GF-D8 (cell line): ENCODE results near the gene MFSD6.
"Not testable (repeated sequence)": the region's sequence is repeated elsewhere in the genome, so short reads cannot be mapped to it uniquely, and the experiment has no call there.

Experiments
- DNase-seq: peaks from one replicate; lab custom pipeline; 2025; lab: John Stamatoyannopoulos, UW

The MFSD6 gene

DNA sequence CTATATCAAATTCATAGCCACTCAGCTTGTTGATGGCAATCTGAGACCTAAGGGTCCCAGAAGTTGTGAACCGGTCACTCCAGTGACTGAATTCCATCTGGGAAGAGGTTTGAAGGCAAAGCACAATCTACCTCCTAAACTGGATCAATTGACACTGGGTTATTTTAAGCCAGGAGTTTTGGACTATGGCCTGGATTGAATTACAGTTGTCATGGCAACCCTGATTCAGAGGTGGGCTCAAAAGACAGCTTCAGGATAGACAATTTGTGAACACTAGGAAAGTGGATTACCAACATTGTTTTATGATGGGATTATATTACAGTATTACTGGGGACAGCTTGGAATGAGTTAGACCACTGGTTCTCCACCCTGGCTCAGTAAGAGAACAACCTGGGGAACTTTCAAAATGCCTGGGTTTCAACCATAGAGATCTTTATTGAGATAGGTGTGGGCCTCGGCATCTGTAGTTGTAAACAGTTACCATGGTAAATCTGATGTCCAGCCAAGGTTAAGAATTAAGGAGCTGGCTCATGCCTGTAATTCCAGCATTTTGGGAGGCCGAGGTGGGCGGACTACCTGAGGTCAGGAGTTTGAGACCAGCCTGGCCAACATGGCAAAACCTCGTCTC, 58.8 kb downstream of the MFSD6 start:
- DNase-seq = no peak

DNA sequence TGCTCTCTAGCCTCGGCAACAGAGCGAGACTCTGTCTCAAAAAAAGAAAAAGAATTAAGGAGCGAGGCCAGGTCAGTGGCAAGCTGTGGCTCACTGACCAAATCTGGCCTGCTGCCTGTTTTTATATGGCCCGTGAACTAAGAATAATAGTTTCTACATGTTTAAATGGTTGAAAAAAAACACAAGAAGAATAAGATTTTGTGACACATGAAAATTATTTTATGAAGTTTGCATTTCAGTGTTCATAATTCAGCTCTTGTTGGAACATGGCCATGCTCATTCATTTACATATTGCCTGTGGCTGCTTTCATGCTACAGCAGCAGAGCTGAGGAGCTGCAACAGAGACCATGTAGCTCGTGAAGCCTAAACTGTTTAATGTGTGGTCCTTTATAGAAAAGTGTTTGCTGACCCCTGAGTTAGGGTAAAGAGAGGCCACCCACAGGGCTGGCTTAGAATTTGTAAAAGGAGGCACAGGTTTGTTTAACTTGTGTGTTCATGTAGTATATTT, 59.5 kb downstream of the MFSD6 start:
- no peak for DNase-seq

DNA sequence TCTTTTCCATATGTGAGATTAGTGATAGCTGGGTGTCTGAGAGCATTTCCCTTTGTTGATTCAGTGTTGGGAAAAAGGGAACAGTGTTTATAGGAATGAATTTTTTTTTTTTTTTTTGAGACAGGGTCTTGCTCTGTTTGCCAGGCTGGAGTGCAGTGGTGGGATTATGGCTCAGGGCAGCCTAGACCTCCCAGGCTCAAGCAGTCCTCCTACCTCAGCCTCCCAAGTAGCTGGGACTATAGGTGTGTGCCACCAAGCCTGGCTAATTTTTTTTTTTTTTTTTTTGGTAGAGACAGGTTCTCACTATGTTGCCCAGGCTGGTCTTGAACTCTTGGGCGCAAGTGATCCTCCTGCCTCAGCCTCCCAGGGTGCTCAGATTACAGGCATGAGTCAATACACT, 60.2 kb downstream of the MFSD6 start:
- DNase-seq = not testable (repeated sequence)

DNA sequence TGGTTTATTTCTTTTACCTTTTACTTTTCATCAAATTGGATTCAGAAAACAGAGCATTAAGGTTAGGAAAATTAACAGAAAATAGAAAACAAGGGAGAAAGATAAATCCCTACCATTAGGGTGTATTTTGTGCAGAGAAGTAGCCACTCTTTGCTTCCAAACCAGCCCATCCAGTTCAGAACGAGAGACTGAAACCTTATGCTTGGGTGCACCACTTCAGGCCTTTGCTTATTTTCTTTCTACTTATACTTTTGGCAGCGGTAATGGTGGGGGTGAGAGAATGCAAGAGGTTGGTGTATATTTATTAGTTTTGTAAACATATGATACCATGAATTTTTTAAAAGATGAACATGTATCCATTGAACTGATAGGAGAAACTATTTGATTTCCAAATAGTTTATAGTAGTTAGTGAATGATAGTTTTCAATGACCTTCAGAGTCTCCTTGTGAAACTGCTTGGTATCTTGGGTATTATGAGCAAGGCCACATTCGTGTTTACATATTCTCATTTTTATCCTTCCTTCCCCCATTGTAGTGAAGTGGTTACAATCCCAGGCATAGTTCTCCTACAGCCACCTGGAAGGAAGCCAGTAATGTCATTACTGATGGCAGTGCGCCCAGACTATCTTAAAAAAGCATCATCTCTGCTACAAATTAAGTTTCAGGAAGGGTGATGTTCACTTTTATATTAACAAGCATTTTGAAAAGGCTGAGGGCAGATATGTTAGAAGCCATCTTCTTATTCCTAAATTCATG, 60.8 kb downstream of the MFSD6 start:
- peak; percentile 10 for DNase-seq

DNA sequence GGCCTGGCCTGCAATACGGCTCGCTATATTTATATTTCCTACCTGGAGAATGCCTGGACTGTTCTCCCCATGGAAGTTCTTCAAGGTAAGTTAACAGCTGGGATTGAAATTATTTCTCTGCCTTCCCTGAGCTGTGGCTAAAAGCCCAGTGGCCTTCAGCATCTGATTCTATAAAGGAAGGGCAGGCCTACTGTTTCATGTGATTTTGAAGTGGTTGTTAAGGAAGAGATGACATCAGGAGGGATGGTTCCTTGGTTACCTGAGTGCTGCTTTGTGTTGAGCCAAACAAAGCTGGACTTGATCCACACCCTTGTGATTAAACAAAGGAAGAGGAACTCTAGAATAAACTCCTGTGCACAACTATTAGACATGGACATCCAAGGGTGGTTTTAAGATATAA, 61.6 kb downstream of the MFSD6 start:
- peak; percentile 6 for DNase-seq

DNA sequence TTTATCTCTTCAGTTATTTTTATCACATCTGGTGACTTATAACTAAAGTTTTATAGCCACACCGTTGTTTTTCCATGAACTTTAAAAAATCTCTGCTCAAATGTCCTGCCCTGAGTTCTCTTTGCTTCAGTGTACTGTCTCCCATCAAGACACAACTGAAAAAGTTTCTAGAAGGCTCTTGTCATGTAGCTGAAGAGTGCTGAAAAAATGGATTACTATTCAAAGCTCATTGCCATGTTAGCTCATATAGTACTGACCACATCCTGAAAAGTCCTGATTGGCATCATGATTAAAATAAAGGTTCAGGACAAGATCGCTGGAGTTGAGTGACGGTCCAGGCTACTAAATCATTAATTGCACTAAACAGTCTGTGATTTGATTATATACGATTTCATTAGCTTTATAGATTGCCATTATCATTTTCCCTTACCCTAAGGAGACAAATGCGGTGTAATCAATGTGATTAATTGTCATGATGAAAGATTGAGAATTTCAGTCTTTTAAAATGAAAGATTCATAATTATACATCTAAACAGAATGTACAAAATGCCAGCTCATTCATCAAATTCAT, 62.2 kb downstream of the MFSD6 start:
- no peak for DNase-seq

DNA sequence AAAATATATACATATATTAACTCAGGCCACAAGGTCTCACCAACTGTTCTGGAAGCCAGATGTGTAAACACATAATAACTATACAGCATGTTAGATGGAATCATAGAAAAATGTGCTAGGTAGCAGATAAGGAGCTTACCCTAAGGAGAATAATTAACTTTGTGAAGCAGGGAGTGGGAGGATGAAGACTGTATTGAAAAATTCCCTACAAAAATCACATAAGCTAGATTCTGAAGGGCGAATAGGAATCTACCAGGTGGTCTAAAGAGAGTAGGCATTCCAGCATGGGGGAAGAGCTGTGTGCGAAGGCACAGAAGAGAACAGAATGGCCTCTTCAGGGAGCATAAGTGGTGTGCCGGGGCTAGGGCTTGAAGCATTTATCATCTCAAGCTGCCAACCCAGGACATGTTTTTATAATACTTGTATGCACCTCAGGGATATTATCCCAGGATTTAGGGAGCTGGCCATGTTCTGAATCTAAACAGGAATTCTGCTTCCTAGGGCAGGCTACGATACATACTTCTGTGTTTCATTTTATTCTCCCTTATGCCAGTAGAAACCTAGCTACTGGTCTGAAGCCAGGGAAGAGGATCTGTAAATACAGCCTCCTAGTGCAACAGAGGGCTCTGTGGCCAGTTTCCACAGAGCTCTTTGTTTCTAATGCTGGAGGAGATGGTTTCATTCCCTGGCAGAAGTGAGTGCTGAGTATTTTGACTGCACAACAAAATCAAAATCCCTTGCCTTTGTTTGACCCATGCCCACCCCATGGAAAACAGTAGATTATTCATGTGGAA, 69.7 kb downstream of the MFSD6 start:
- no peak for DNase-seq

DNA sequence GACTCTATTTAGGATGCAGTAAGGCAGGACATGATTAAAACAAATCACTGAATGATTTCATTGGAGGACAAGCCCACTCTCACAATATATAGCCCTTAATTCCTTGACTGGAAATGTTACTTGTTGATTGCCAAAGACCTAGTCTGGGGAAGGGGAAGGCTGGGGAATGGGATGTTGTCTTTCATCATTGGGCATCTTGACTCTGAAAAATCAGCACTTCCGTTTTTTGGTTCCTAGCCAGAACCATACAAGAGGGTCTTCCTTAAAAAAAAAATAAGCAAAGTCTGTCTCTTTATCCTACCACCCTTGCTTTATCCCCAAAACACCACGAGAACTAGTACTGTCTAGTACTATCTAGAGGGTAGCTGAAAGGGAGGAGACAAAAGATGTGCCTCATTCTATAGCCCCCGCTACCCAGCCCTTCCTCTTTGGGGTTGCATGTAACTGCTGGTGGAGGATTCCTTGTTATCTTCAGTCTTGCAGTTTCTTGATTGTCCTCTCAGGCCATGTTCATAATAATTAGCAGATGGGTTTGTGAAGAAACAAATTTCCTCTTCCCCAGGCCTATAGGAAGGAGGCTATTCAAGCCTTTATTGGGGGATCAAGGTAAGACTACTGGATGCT, 70.5 kb downstream of the MFSD6 start:
- DNase-seq = no peak

DNA sequence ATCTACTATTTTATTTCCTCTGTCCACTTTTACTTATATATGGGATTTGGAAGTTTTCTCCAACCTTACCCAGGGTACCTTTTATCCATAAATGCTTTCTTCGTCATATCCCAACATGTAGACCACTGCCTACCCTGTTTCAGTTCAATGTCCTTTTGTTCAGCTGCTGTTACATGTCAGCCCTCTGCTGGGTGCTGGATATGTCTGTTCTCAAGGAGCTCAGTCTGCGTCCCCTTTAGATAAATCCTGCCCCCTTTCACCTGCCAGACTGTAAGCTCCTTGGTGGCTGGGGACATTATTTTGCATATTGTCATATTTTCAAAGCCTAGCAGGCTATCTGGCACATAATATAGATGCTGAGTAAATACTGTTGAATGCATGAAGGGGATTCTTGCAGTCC, 73.2 kb downstream of the MFSD6 start:
- no peak for DNase-seq

DNA sequence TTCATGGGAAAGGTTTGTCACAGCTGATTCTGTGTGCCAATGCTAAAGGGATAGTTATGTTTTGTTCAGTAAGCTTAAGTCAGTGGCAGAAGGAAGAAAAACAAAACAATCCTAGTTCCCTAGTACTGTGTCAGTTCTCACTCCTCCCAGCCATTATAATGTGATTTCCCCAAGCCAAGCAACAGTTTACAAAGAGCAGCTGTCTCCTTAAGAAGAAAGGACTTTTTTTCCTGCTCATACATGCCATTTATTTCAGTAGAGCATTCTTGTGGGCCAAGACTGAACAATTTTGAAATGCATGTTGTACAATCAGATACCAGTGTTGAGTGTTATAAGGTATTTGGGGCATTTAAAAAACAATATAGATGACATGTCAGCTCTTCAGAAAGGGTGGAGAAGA, 74.3 kb downstream of the MFSD6 start:
- DNase-seq = no peak

DNA sequence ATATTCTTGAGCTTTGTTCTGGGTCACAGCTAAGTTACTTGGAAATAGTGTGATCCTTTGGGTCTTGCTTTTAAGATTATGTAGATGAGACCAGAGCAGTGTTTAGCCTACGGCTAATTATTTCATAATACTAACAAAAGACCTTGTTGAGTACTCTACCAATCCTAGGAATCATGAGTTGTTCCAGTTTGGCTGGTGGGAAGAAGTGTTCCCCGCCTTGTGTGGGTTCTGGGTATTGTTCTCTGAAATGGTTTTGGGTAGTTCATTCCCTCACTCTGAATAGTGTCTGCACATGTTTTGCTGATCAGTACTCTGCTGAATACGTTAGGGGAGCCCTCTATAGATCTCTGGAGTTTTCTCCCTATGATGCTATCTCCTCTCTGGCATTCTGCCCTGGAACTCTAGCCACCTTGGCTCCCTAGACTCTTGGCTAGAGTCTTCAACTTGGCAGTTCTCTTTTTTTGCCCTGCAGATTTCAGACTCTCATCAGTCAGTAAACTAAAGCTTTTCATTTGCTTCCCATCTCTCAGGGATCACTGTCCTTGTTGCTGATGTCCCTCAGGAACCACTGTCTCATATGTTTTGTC, 78.0 kb downstream of the MFSD6 start:
- no peak for DNase-seq

DNA sequence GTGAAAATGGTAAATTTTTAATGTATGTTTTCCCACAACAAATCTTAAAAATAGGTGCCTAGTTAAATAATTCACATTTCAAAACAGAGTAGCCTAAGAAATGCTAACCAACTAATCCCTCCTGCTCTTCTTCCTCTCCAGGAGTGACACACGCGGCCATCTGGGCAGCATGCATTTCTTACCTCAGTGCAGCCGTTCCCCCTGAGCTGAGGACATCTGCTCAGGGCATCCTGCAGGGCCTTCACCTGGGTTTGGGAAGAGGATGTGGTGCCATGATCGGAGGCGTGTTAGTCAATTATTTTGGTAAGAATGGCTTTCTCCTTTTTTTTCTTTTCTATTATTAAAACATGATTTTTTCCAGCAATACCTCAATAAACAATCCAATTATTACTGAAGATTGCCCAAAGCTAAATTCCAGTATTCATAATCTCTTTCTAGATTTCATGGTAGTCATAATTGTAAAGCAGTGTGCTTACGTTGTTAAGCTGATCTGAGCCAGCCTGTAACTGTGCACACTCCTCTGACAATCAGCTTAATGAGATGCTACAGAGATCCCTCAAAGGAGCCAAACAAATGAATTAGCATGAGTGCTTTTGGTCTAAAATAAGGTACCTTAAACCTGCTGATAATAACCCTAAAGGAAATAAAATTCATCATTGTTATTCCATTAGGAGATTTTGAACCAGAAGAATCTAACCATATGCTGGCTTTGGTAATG, 80.5 kb downstream of the MFSD6 start:
- no peak for DNase-seq

DNA sequence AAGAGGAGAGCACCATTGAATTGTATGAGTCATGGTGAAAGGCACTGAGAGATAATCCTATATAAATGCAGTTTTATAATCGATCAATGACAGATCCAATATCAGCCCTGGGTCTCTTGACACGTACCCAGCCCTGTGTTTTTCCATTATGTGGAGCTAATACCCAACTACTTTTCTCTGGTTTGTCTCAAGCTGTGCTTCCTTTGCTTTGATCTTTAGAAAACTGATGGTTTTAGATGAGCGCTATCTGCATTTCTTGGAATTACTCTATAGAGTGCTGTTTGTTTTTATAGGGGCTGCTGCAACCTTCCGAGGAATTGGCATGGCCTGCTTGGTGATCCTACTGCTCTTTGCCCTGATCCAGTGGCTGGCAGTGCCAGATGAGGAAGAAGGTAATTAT, 81.3 kb downstream of the MFSD6 start:
- DNase-seq = no peak

DNA sequence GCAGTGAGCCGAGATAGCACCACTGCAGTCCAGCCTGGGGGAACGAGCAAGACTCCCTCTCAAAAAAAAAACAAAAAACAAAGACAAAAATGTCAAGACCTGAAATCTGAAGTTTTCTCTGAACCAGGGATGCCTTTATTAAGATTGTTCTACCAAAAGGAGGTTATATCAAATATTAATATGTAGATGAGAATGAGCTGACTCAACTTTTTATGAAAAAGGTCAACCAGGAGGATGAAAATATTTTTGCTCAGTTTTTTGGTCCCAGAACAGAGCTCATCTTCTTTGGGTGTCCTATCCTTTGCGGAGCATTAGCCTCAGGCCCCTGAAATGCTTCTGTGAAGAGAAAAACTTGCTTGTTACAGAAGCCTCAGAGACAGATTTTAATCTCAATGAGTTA, 82.3 kb downstream of the MFSD6 start:
- DNase-seq = no peak

DNA sequence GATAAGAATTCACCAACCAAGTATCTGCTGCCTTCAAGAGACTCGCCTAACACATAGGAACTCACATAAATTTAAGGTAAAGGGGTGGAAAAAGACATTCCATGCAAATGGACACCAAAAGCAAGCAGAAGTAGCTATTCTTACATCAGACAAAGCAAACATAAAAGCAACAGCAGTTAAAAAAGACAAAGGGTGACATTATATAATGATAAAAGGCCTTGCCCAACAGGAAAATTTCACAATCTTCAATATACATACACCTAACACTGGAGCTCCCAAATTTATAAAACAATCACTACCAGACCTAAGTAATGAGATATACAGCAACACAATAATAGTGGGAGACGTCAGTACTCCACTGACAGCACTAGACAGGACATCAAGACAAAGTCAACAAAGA, 84.9 kb downstream of the MFSD6 start:
- no peak for DNase-seq

DNA sequence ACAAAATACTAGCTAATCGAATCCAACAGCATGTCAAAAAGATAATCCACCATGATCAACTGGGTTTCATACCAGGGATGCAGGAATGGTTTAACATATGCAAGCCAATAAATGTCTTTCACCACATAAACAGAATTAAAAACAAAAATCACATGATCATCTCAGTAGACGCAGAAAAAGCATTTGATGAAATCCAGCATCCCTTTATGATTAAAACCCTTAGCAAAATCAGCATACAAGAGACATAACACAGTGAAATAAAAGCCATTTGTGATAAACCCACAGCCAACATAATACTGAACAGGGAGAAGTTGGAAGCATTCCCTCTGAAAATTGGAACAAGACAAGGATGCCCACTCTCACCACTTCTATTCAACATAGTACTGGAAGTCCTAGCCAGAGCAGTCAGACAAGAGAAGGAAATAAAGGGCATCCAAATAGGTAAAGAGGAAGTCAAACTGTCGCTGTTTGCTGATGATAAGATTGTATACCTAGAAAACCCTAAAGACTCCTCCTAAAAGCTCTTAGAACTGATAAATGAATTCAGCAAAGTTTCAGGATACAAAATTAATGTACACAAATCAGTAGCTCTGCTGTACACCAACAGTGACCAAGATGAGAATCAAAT, 86.6 kb downstream of the MFSD6 start:
- not testable (repeated sequence) for DNase-seq

DNA sequence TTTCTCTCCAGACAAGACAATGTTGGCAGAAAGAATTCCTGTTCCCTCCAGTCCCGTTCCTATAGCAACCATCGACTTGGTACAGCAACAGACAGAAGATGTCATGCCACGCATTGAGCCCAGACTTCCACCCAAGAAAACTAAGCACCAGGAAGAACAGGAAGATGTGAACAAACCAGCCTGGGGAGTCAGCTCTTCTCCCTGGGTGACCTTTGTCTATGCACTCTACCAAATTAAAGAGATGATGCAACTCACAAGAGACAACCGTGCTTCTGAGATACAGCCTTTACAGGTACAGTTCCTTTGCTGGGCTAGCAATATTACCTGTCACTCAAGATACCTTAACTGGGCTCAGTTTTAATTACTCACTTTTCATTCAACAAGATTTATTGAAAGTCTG, 89.3 kb downstream of the MFSD6 start:
- DNase-seq = no peak

DNA sequence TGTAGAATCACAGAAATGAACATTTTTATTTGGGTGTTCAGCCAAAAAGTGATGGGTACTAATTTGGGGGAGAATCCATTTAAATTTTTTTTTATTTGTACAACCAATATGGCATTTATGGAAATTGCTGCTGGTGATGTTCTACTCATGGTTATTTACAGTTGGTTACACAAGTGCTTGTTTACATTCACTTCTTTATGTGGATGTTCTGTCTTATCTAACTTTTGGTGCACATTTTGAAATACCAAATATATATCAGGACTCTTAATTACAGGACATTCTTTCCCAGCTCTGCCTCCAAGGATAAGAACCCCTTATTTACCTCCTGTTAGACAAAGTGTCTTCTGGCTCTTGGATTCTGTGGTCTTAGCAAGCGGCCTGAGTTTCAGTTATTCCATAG, 91.1 kb downstream of the MFSD6 start:
- DNase-seq = no peak

DNA sequence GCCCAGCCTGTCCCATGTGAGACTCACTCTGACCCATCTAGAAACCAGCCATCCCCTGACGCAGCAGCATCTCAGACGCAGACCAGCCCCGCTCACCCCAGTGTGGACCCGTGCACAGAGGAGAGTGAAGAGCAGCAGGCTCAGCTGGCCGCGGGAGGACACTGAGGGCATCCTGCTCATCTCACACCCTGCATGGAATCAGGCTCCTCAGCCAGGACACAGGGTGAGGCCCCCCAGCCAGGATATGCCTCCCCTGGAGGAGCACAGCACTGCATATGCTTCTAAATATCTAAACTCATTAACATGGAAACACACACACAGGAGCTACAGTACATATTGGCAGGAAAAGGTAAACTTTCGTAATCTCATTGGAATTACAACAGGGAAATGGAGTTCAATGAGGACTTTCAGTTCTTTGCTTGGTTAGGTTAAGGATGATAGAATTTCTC, 91.9 kb downstream of the MFSD6 start:
- no peak for DNase-seq

DNA sequence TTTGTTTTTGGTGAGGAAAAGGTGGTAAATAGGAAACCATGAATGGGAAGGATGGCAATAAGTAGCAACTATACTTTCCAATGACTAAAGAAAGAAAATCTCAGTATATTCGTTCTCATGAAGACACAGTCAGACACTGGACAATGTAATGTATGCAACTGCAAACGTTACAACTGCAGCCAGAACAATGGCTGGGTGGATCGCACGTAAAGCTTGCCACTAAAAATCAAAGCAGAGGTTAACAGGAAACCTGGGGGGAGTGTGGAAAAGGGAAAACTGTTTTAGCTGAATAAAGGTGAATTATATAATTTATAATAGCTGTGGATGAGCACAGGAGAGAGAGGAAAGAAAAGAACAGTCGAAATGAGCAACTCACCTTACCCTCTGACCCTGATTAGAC, 93.1 kb downstream of the MFSD6 start:
- no peak for DNase-seq
